ENCODE data around the gene TRIAP1.

The TRIAP1 gene

GRCh38 chr12:120429368-120429767 lies 16.8 kb downstream of the TRIAP1 start:
- no peak for DNase-seq (ENCODE audit: low read depth in 2 of 2)

GRCh38 chr12:120428597-120429229 lies 17.5 kb downstream of the TRIAP1 start:
- DNase-seq (ENCODE audit: low read depth in 2 of 2): no peak

- DNase-seq (ENCODE audit: low read depth in 2 of 2): no peak
Observed at GRCh38 chr12:120425797-120426196, 20.4 kb downstream of the TRIAP1 start.

GRCh38 chr12:120422892-120423456 lies 23.2 kb downstream of the TRIAP1 start:
- DNase-seq (ENCODE audit: low read depth in 2 of 2): no peak

GRCh38 chr12:120421701-120422100 lies 24.5 kb downstream of the TRIAP1 start:
- no peak for DNase-seq (ENCODE audit: low read depth in 2 of 2)

- no peak for DNase-seq (ENCODE audit: low read depth in 2 of 2)
Observed at GRCh38 chr12:120417917-120418580, 28.1 kb downstream of the TRIAP1 start.

- no peak for DNase-seq (ENCODE audit: low read depth in 2 of 2)
Observed at GRCh38 chr12:120416490-120417216, 29.5 kb downstream of the TRIAP1 start.

GRCh38 chr12:120413901-120414695 lies 32.1 kb downstream of the TRIAP1 start:
- no peak for DNase-seq (ENCODE audit: low read depth in 2 of 2)

- no peak for DNase-seq (ENCODE audit: low read depth in 2 of 2)
Observed at GRCh38 chr12:120412421-120412820, 33.8 kb downstream of the TRIAP1 start.

GRCh38 chr12:120408771-120409170 lies 37.4 kb downstream of the TRIAP1 start:
- DNase-seq (ENCODE audit: low read depth in 2 of 2): no peak

GRCh38 chr12:120406553-120406952 lies 39.6 kb downstream of the TRIAP1 start:
- no peak for DNase-seq (ENCODE audit: low read depth in 2 of 2)

GRCh38 chr12:120406069-120406468 lies 40.1 kb downstream of the TRIAP1 start:
- no peak for DNase-seq (ENCODE audit: low read depth in 2 of 2)

- no peak for DNase-seq (ENCODE audit: low read depth in 2 of 2)
Observed at GRCh38 chr12:120404271-120404670, 41.9 kb downstream of the TRIAP1 start.

- no peak for DNase-seq (ENCODE audit: low read depth in 2 of 2)
Observed at GRCh38 chr12:120403869-120404268, 42.3 kb downstream of the TRIAP1 start.

- DNase-seq (ENCODE audit: low read depth in 2 of 2): no peak
Observed at GRCh38 chr12:120402217-120402616, 44.0 kb downstream of the TRIAP1 start.

GRCh38 chr12:120399531-120399930 lies 46.7 kb downstream of the TRIAP1 start:
- no peak for DNase-seq (ENCODE audit: low read depth in 2 of 2)

- no peak for DNase-seq (ENCODE audit: low read depth in 2 of 2)
Observed at GRCh38 chr12:120397824-120398540, 48.2 kb downstream of the TRIAP1 start.

GRCh38 chr12:120394483-120395367 lies 51.5 kb downstream of the TRIAP1 start:
- no peak for DNase-seq (ENCODE audit: low read depth in 2 of 2)

Data from stimulated activated CD4-positive, alpha-beta T cell treated with anti-CD3 and anti-CD28 coated beads, Interleukin-1b, Interleukin-23, amount 100 ng/mL, for 4 hours (primary cell).